ENCODE measurements around the gene CDNF.
"Not testable (repeated sequence)": the region's sequence is repeated elsewhere in the genome, so short reads cannot be mapped to it uniquely, and the experiment has no call there.

CDNF gene

GRCh38 chr10:14843327-14843988 lies 5.6 kb upstream of the CDNF start:
- no peak for FAIRE-seq
- no peak for DNase-seq (ENCODE audit: extremely low spot score, insufficient read length, low read depth)

GRCh38 chr10:14840178-14840577 lies 2.3 kb upstream of the CDNF start:
- FAIRE-seq (no peak), DNase-seq (ENCODE audit: extremely low spot score, insufficient read length, low read depth) (no peak)

- no peak for FAIRE-seq
- DNase-seq (ENCODE audit: extremely low spot score, insufficient read length, low read depth), result no peak
These were observed 1.5 kb upstream of the CDNF start for GRCh38 chr10:14839305-14839695.

GRCh38 chr10:14838582-14839304 lies 906 bp upstream of the CDNF start:
- no peak for FAIRE-seq
- peak; percentile 12 for DNase-seq (ENCODE audit: extremely low spot score, insufficient read length, low read depth)

- no peak for DNase-seq (ENCODE audit: extremely low spot score, insufficient read length, low read depth)
- no peak for FAIRE-seq
These were observed 657 bp downstream of the CDNF start for GRCh38 chr10:14837003-14837756.

GRCh38 chr10:14836208-14836607 lies 1.6 kb downstream of the CDNF start:
- DNase-seq (ENCODE audit: extremely low spot score, insufficient read length, low read depth) (no peak), FAIRE-seq (no peak)

GRCh38 chr10:14833106-14833505 lies 4.7 kb downstream of the CDNF start:
- FAIRE-seq (no peak), DNase-seq (ENCODE audit: extremely low spot score, insufficient read length, low read depth) (no peak)

- no peak for FAIRE-seq
- no peak for DNase-seq (ENCODE audit: extremely low spot score, insufficient read length, low read depth)
These were observed 11.6 kb downstream of the CDNF start for GRCh38 chr10:14826076-14826829.

GRCh38 chr10:14823966-14824365 lies 13.9 kb downstream of the CDNF start:
- no peak for FAIRE-seq
- no peak for DNase-seq (ENCODE audit: extremely low spot score, insufficient read length, low read depth)

GRCh38 chr10:14822879-14823755 lies 14.7 kb downstream of the CDNF start:
- FAIRE-seq (peak; percentile 63), DNase-seq (ENCODE audit: extremely low spot score, insufficient read length, low read depth) (peak; percentile 45)

- DNase-seq (ENCODE audit: extremely low spot score, insufficient read length, low read depth) (no peak), FAIRE-seq (no peak)
These were observed 16.0 kb downstream of the CDNF start for GRCh38 chr10:14821635-14822375.

GRCh38 chr10:14820775-14821154 lies 17.1 kb downstream of the CDNF start:
- FAIRE-seq (no peak), DNase-seq (ENCODE audit: extremely low spot score, insufficient read length, low read depth) (no peak)

GRCh38 chr10:14820010-14820774 lies 17.6 kb downstream of the CDNF start:
- FAIRE-seq (no peak), DNase-seq (ENCODE audit: extremely low spot score, insufficient read length, low read depth) (no peak)

GRCh38 chr10:14816717-14817116 lies 21.1 kb downstream of the CDNF start:
- not testable (repeated sequence) for FAIRE-seq

GRCh38 chr10:14815681-14816080 lies 22.2 kb downstream of the CDNF start:
- no peak for DNase-seq (ENCODE audit: extremely low spot score, insufficient read length, low read depth)
- no peak for FAIRE-seq

More at GRCh38 chr10:14816717-14817116, 21.1 kb downstream of the CDNF start:
- not testable (repeated sequence) for DNase-seq (ENCODE audit: extremely low spot score, insufficient read length, low read depth)

- peak; percentile 33 for FAIRE-seq
- DNase-seq (ENCODE audit: extremely low spot score, insufficient read length, low read depth), result no peak
These were observed 25.6 kb downstream of the CDNF start for GRCh38 chr10:14812271-14812670.

- DNase-seq (ENCODE audit: extremely low spot score, insufficient read length, low read depth), result no peak
- FAIRE-seq, result no peak
These were observed 26.6 kb downstream of the CDNF start for GRCh38 chr10:14810969-14811953.
